Liver (tissue), 9 donors: ENCODE data around the gene CMTM4. TPM values are rescaled to one million over a fixed set of nuclear protein-coding genes. Genes with fewer than 3 reads are reported as not detected.

Experiments used
- DNase-seq: peaks from one replicate; pipeline ENCODE4 v3.0.0-alpha.2; 2017; ENCODE audit warnings: low spot score
- H3K27ac ChIP-seq, 2 donors: one replicate each; pipeline ENCODE4 v1.7.0; 2013; ENCODE audit warnings: inconsistent platforms in 2 of 2, low read length in 2 of 2, control low read depth in 1 of 2, low read depth in 1 of 2, mild to moderate bottlenecking in 1 of 2
- H3K27me3 ChIP-seq, 4 donors: one replicate each; pipeline versions ENCODE4 v1.6.1 to v1.7.0; 2013; ENCODE audit warnings: low read length in 3 of 4, inconsistent platforms in 1 of 4, mild to moderate bottlenecking in 1 of 4, moderate library complexity in 1 of 4; ENCODE audit not compliant: control insufficient read depth in 4 of 4, insufficient read depth in 4 of 4
- H3K36me3 ChIP-seq, 4 donors: one replicate each; pipeline versions ENCODE4 v1.6.1 to v1.7.0; 2013; ENCODE audit warnings: low read length in 3 of 4, mild to moderate bottlenecking in 3 of 4, low read depth in 1 of 4, moderate library complexity in 1 of 4; ENCODE audit not compliant: control insufficient read depth in 4 of 4, insufficient read depth in 3 of 4
- H3K4me1 ChIP-seq, 4 donors: one replicate each; pipeline versions ENCODE4 v1.6.1 to v1.7.0; 2013; ENCODE audit warnings: low read length in 3 of 4, mild to moderate bottlenecking in 3 of 4, moderate library complexity in 1 of 4; ENCODE audit not compliant: control insufficient read depth in 4 of 4, insufficient read depth in 4 of 4
- H3K4me3 ChIP-seq, 3 donors: one replicate each; pipeline versions ENCODE4 v1.6.1 to v1.7.0; 2013; ENCODE audit warnings: low read length in 3 of 3, control low read depth in 1 of 3, low read depth in 1 of 3, mild to moderate bottlenecking in 1 of 3
- H3K9ac ChIP-seq, 2 donors: one replicate each; pipeline ENCODE4 v1.7.0; 2013; ENCODE audit warnings: low read length in 2 of 2, mild to moderate bottlenecking in 2 of 2, moderate library complexity in 2 of 2, control low read depth in 1 of 2, low read depth in 1 of 2
- H3K9me3 ChIP-seq, 4 donors: one replicate each; pipeline versions ENCODE4 v1.6.1 to v1.7.0; 2013; ENCODE audit warnings: low read length in 3 of 4; ENCODE audit not compliant: control insufficient read depth in 4 of 4
- EGR1 ChIP-seq, 2 donors: IDR thresholded peaks; 2 replicates each; pipeline ENCODE4 v1.6.1; 2016 to 2018; ENCODE audit warnings: antibody characterized with exemption in 2 of 2, low read depth in 2 of 2
- FOXA1 ChIP-seq: IDR thresholded peaks from 2 replicates; pipeline ENCODE4 v1.6.1; 2016; ENCODE audit warnings: antibody characterized with exemption
- FOXA2 ChIP-seq: IDR thresholded peaks from 2 replicates; pipeline ENCODE4 v1.6.1; 2016; ENCODE audit warnings: antibody characterized with exemption
- GABPA ChIP-seq, 2 donors: IDR thresholded peaks in 1 of 2; conservative IDR thresholded peaks in 1 of 2; 2 replicates each; pipeline ENCODE4 v1.6.1; 2016; ENCODE audit warnings: antibody characterized with exemption in 2 of 2, mild to moderate bottlenecking in 1 of 2, moderate library complexity in 1 of 2
- HNF4G ChIP-seq: IDR thresholded peaks from 2 replicates; pipeline ENCODE4 v1.6.1; 2016; ENCODE audit warnings: antibody characterized with exemption
- JUND ChIP-seq, 2 donors: IDR thresholded peaks; 2 replicates each; pipeline ENCODE4 v1.6.1; 2016; ENCODE audit warnings: antibody characterized with exemption in 2 of 2
- NR2F2 ChIP-seq: IDR thresholded peaks from 2 replicates; pipeline ENCODE4 v1.6.1; 2016; ENCODE audit warnings: antibody characterized with exemption
- RAD21 ChIP-seq, 2 donors: IDR thresholded peaks; 2 replicates each; pipeline ENCODE4 v1.6.1; 2016; ENCODE audit warnings: antibody characterized with exemption in 2 of 2, mild to moderate bottlenecking in 2 of 2
- RXRA ChIP-seq, 2 donors: IDR thresholded peaks; 2 replicates each; pipeline ENCODE4 v1.6.1; 2017 to 2018; ENCODE audit warnings: antibody characterized with exemption in 2 of 2, mild to moderate bottlenecking in 1 of 2
- SP1 ChIP-seq: IDR thresholded peaks from 2 replicates; pipeline ENCODE4 v1.6.1; 2018; ENCODE audit warnings: antibody characterized with exemption, mild to moderate bottlenecking
- TAF1 ChIP-seq: conservative IDR thresholded peaks from 2 replicates; pipeline ENCODE4 v1.6.1; 2016; ENCODE audit warnings: antibody characterized with exemption, mild to moderate bottlenecking
- YY1 ChIP-seq: IDR thresholded peaks from 2 replicates; pipeline ENCODE4 v1.6.1; 2016; ENCODE audit warnings: antibody characterized with exemption, mild to moderate bottlenecking
- WGBS: extraction: QIAGEN DNeasy Blood & Tissue Kit; methylation state at CpG from one replicate; pipeline ENCODE4 v1.1.7; 2013; 5-methylcytosine and 5-hydroxymethylcytosine counted together
- polyA plus RNA-seq, 2 donors: library from polyadenylated mRNA; stranded (reverse) in 1 of 2; unstranded in 1 of 2; fragments of 200-250 nt in 1 of 2; fragments of >200 nt in 1 of 2; fragmentation: Nextera tagmentation in 1 of 2; extraction: Ambion mirVana in 1 of 2; gene quantifications; one replicate each; pipeline versions ENCODE4 v1.2.1 to v1.2.3, GENCODE V29; 2013 to 2015
- total RNA-seq, 2 donors: library from RNA; depleted of rRNA; stranded (reverse); fragments of >200 nt; gene quantifications; one replicate each; pipeline ENCODE4 v1.2.3, GENCODE V29; 2014
- TF ChIP-seq, protein P1 (sequence below): IDR thresholded peaks from 2 replicates; pipeline ENCODE4 v1.6.1; 2016; ENCODE audit warnings: antibody characterized with exemption
- TF ChIP-seq, protein P2 (sequence below): IDR thresholded peaks from 2 replicates; pipeline ENCODE4 v1.6.1; 2016; ENCODE audit warnings: antibody characterized with exemption
- TF ChIP-seq, protein P3 (sequence below): fragments of 150-350 bp; IDR thresholded peaks from 2 replicates; pipeline ENCODE4 v1.5.1; 2017; ENCODE audit warnings: improper control_type of control experiment, low read depth, low read length; ENCODE audit not compliant: missing input control
- TF ChIP-seq, protein P4 (sequence below): IDR thresholded peaks from 2 replicates; pipeline ENCODE4 v1.6.1; 2016; ENCODE audit warnings: antibody characterized with exemption
- donor health status: healthy.
- donor health status: healthy.
- donor health status: healthy.
- donor health status: healthy.
- donor health status: healthy.

CMTM4 gene
- total and polyA plus RNA-seq, 4 donors: 2.9 to 19.7 (median 6.3) TPM

DNA sequence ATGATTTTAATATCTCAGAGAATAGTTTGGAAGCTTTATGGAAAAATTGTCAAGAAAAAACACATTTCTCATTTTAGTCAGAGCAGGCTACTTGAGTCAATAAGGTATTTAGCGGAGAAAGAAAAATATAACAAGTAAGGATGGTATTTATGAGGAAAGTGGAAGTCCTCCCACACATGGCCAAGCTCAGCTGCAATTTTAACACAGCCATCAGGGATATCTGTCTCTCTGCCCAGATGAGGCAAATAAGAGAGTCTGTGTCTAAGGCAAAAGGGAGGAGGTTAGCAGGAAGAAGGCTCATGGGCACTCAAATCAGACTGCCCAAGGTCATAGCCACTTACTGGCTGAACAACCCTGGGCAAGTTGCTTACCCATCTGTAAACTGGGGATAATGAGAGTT is 122.5 kb downstream of the CMTM4 start:
- H3K4me1 ChIP-seq: peaks cover 2 to 7% (median 3%) of the 10 kb centered on the region in 4 donors
- DNase-seq: no peak
- 97% methylated on average over 1 of the region's 1 CpG for WGBS
- H3K27ac ChIP-seq: no peak overlapping the region
- no peak overlapping the region for H3K9ac ChIP-seq
- no peaks in the 10 kb centered on the region for H3K36me3 ChIP-seq
- H3K9me3 ChIP-seq: no peaks in the 10 kb centered on the region
- H3K27me3 ChIP-seq: peaks cover 0 to 9% (median 0%) of the 10 kb centered on the region in 4 donors
- TF ChIP-seq YY1 (no peak), GABPA (IDR thresholded peaks at IDR 0.05 in 1 of 2, conservative IDR thresholded peaks at IDR 0.05 in 1 of 2) (no peak), RAD21 (IDR thresholded peaks at IDR 0.05) (no peak), JUND (IDR thresholded peaks at IDR 0.05) (no peak), SP1 (no peak), HNF4G (no peak), FOXA1 (no peak), NR2F2 (no peak), RXRA (IDR thresholded peaks at IDR 0.05) (no peak), TAF1 (no peak), EGR1 (IDR thresholded peaks at IDR 0.05; ENCODE audit: low read depth in 2 of 2) (no peak), FOXA2 (no peak)
- TF ChIP-seq, protein P1, sequence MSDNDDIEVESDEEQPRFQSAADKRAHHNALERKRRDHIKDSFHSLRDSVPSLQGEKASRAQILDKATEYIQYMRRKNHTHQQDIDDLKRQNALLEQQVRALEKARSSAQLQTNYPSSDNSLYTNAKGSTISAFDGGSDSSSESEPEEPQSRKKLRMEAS: no peak
- TF ChIP-seq, protein P2, sequence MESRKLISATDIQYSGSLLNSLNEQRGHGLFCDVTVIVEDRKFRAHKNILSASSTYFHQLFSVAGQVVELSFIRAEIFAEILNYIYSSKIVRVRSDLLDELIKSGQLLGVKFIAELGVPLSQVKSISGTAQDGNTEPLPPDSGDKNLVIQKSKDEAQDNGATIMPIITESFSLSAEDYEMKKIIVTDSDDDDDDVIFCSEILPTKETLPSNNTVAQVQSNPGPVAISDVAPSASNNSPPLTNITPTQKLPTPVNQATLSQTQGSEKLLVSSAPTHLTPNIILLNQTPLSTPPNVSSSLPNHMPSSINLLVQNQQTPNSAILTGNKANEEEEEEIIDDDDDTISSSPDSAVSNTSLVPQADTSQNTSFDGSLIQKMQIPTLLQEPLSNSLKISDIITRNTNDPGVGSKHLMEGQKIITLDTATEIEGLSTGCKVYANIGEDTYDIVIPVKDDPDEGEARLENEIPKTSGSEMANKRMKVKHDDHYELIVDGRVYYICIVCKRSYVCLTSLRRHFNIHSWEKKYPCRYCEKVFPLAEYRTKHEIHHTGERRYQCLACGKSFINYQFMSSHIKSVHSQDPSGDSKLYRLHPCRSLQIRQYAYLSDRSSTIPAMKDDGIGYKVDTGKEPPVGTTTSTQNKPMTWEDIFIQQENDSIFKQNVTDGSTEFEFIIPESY: no peak
- no peak overlapping the region for H3K4me3 ChIP-seq

DNA sequence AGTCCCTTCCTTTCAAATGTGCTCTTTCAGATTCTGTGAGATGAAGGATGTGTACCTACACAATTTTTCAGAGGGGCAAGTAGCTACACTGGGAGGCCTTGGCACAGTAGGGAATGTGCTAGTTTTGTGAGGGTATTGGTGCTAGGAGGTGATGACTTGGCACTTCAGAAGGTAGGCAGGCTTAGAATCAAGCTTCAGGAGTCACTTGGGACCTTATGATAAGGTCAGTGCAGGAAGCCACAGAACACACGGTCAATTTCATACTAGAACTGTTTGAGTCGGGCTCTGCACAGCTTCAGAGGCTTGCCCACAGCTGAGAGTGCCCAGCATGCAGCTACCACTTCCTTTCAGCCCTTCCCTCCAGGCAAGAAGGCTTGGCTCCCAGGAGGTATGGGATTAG is 124.2 kb downstream of the CMTM4 start:
- WGBS: 72% methylated on average over 2 of the region's 2 CpGs
- no peaks in the 10 kb centered on the region for H3K36me3 ChIP-seq
- H3K9ac ChIP-seq: no peak overlapping the region
- no peaks in the 10 kb centered on the region for H3K9me3 ChIP-seq
- no peak for DNase-seq
- H3K4me3 ChIP-seq: no peak overlapping the region
- TF ChIP-seq RAD21 (IDR thresholded peaks at IDR 0.05) (no peak), NR2F2 (no peak), GABPA (IDR thresholded peaks at IDR 0.05 in 1 of 2, conservative IDR thresholded peaks at IDR 0.05 in 1 of 2) (no peak), FOXA1 (no peak), SP1 (no peak), EGR1 (IDR thresholded peaks at IDR 0.05; ENCODE audit: low read depth in 2 of 2) (no peak), YY1 (no peak), TAF1 (no peak), RXRA (IDR thresholded peaks at IDR 0.05) (no peak)
- TF ChIP-seq, protein P1: no peak
- TF ChIP-seq, protein P3, sequence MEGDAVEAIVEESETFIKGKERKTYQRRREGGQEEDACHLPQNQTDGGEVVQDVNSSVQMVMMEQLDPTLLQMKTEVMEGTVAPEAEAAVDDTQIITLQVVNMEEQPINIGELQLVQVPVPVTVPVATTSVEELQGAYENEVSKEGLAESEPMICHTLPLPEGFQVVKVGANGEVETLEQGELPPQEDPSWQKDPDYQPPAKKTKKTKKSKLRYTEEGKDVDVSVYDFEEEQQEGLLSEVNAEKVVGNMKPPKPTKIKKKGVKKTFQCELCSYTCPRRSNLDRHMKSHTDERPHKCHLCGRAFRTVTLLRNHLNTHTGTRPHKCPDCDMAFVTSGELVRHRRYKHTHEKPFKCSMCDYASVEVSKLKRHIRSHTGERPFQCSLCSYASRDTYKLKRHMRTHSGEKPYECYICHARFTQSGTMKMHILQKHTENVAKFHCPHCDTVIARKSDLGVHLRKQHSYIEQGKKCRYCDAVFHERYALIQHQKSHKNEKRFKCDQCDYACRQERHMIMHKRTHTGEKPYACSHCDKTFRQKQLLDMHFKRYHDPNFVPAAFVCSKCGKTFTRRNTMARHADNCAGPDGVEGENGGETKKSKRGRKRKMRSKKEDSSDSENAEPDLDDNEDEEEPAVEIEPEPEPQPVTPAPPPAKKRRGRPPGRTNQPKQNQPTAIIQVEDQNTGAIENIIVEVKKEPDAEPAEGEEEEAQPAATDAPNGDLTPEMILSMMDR: no peak
- TF ChIP-seq, protein P4, sequence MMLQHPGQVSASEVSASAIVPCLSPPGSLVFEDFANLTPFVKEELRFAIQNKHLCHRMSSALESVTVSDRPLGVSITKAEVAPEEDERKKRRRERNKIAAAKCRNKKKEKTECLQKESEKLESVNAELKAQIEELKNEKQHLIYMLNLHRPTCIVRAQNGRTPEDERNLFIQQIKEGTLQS: no peak
- no peaks in the 10 kb centered on the region for H3K27me3 ChIP-seq
- no peak overlapping the region for H3K27ac ChIP-seq
- H3K4me1 ChIP-seq: no peaks in the 10 kb centered on the region
